HG02884 (cell line): ENCODE measurements around the gene COL2A1.
A peak's percentile ranks its signal among the peaks of the same experiment; 100 is the strongest.

Source experiments
- ATAC-seq: cut with Tn5 transposase; IDR thresholded peaks from one replicate; pipeline ENCODE4 v1.9.1; 2021; ENCODE audit warnings: mild to moderate bottlenecking, moderate library complexity; ENCODE audit not compliant: unreplicated experiment

COL2A1 gene

DNA sequence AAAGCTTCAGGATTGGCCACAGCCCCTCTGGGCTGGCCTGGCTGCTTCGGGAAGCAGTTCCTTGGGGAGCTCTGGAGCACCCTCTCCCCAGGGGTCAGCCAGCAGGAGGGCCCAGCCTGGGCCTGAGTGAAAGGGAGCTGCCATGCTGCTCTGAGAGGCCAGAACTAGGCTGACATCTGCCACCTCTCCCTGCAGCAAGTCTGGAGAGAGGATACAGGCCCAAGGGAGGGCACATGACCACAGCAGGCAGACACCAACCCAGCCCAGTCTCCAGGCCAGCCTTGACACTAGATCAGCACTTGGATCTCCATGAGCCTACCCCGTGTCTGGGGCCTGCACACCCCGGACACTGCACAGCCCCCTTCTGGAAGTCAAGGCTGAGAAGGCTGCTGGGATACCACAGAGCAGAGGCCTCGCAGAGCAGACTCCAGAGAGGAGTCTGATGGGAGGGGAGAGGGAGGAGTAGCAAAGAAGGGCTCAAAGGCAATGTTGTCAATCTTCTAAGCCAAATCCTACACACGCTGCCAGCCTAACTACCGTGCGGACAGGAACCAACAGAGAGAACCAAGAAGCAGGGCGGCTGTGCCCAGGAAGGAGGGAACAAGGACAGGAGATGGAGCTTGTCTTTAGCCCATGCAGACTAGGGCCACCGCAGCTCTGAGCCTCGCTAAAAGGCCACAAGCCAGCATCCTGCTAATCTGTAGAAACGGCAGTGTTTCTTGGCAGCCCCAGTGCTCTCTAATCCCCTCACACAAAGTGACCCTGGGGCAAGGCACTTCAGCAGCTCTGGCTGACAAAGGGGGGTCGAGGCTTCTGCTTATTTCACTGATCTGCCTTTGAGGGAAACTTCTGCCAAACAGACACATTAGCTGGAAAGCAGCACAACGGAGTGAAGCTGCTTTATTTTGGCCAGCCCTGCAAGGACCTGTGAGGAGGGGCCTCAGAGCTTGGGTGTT is 12.9 kb downstream of the COL2A1 start:
- ATAC-seq, result no peak

DNA sequence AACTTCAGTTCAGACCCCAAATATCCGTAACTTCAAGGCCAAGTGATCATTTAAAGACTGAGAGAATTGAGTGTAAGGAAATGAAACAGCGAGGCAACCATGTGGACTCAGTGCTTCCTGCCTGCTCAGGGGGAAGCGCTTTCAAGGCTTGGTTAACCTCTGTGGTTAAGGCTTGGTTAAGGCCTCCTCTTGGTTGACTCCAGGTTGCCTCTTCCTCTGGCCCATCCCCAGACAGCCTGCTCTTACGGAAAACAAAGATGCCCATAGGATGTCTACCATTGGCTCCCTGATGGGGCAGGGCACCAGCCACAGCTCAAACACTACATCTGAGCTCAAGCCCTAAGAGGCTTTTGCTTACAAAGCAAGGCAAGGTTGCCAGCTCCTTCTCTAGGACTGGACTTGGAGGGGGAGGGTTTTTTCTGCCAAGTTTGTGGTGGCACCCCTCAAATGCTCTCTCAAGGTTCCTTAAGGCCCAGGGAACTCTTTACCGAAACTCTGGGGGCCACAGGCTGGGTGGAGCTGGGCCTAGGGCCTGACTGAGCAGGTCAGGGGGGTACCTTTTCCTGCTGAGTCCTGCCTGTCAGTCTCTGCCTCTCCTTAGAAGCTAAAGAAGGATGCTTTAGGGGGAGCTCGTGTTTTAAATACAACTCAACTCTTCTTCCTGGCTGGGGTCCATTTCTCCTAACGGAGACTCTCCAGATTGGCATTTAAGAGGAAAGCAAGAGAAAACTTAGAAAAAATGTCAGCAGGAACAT is 13.7 kb downstream of the COL2A1 start:
- ATAC-seq, result peak; percentile 96

DNA sequence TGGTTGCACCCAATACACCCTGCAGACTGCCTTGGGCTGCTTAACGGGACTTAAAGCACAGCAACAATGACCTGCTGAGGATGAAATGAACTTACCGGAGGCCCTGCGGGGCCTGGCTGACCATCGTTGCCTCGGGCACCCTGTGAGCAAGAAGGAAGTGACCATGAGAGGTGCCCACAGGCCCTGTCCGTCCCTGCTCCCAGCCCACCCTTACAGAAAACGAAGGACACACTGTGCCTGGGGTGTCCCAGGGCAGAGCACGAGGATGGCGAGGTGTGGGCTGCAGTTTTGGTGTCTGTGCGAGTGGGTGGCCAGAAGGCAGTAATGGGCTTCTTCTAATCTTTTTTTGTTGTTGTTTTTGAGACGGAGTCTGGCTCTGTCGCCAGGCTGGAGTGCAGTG is 14.6 kb downstream of the COL2A1 start:
- no peak for ATAC-seq

DNA sequence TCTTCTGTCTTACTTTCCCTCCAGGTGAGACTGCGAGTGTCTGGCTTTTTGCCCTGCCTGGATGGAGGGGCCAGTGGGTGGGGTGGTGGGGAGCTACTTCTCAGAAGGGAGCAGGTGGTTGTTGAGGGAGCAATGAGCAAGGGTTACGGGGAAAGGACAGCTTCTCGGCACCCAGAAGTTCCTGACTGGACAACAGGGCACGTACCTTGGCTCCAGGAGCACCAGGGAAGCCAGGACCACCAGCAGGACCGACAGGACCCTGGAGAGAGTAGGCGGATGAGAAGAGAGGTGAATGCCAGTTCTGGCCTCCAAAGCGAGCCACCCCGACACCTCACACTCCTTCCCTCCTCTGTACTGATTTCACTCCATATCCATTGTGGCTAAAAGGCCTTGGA is 15.3 kb downstream of the COL2A1 start:
- ATAC-seq, result no peak

DNA sequence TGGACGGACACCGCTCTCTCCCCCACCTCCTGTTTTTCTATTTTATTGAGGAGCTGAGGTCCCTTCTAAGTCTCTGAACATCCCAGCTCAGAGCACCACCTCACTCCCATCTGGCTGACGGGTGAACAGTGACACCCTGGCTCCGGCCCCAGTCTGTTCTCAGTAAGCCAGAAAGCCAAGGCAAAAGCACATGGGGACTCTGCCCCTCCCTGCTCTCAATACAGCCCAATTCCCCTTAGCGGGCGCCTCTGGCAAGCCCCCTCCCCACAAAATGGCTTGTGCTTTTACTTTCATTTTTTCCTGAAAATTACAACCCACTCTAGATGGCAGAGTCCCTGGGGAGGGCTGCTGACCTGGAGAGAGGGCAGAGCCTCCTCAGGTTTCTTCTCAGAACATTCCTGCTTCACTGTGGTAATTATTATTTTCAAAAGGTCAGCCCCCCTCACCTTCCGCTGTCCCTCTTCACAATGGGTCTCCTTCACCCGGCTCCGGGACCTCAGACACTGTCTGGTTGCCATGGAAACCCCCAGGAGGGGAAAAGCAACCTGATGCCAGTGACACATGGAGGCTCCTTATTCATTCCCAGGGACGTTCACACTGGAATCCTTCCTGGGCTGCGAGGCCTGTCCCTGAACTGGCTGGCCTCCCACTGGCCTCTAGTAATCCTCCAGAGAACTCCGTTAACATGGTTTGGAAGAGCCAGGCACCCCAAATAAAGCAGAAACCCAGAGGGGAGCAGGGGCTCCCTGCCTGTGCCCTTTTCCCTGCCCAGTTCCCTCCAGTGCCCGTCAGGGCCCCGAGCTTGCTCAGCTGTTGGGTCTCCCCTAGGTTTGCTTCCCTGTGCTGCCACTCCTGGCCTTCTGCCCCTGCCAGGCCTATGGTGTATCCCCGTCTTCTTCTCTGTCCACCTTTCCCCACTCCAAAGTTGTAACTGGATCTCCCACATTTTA is 15.9 kb downstream of the COL2A1 start:
- ATAC-seq, result no peak

DNA sequence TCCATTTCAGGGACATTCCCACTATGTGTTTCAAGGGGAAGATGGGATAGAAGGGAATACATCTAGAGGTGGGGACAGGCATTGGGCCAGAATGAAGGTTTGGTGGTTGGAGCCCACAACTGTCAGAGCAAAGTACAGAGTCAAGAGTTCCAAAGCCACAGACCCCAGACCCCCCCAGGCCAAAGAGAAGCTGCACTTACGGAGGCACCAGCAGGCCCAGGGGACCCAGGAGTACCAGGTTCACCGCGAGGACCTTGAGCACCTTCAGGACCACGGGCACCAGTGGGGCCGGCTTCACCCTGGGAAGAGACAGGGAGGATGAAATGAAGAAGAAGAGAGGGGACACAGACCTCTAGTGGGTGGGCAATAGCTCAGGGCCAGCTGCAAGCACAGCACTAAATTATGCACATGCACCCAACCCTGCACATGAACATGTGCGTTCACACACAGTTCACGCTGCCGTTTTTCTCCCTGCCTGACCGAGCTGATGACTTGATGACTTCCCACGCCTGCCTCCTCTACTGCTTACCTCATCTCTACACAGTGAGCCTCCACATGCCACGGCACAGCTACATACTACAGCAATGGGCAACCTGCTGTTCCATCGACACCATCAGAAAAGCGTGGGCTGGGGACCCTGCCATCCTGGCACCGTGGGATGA is 16.7 kb downstream of the COL2A1 start:
- ATAC-seq, result no peak

DNA sequence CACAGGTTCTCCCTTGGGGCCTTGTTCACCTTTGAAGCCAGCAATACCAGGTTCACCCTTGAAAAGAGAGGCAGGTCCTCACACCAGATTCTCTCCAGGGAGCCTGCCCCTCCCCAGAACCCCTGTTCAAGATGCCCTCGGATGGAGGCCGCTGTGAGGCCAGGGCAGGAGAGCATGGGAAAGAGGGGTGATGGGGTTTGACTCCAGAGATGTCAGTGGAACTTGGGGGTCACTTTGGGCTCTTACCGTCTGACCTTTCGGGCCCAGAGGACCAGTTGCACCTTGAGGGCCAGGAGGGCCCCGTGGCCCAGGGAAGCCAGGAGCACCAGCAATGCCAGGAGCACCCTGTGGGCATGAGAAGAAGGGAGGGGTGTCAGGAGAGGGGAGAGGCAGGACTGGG is 17.4 kb downstream of the COL2A1 start:
- no peak for ATAC-seq

DNA sequence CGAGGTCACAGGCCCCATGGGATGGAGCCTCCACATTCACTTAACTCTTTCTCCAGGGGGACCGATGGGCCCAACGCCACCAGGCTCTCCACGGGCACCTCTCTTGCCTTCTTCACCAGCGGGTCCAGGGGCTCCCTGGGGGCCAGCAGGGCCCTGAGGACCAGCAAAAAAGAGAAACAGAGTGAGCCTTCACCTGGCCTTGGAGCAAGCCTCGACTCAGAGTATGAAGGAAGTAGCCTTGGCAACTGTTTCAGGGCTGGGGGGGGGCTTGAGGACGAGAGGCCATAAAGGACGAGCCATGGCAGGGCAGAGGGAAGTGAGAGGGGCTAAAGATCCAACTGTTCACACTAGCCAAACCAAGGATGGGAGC is 18.0 kb downstream of the COL2A1 start:
- ATAC-seq, result no peak

DNA sequence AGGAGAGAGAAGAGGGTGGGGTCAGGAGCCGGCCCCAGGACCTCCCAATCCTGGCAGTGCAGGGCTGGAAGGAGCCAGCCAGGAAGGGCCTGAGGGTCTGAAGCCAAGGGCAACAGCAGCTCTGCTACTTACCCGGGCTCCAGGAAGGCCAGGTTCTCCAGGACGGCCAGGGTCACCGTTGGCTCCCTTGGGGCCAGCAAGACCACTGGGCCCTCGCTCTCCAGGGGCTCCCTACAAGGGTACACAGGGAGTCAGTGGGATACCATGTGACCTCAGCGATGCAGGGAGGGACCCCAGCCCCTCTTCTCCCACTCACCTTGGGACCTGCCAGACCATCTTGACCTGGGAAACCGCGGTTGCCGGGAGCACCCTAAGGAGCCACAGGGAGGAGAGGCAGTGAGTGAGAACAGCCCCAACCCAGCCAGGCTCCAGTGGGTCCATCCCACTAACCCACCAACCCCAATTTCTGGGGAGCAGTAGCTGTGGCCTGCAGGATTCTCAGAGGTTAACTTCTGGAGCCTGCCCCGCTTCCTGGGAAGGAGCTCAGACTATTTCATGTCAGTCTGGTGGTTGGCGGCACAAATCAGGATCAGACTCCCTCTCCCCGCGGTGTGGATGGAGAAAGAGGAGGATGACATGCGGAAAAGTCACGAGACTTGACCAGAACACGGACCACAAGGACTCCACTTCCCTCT is 18.5 kb downstream of the COL2A1 start:
- ATAC-seq, result no peak

DNA sequence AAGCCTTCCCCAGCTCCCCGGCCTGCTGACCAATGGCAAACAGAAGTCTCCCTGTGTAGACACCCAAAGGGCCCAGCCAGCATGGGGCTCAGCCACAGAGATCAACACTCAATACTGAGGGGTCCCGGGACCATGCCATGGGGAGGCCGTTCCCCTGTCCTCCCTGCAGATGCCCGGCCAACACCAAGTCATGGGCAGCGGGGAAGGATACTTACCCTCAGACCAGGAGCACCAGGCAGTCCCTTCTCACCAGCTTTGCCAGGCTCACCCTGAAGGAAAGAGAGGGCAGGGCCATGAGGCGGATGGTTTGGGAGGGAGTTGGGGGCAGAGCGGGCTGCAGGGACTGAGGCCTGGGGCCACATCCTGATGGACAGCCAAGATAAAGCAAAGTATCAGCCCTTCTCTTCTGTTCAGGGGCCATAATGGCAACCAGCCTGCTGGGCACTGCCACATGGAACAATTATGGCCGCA is 19.9 kb downstream of the COL2A1 start:
- no peak for ATAC-seq

DNA sequence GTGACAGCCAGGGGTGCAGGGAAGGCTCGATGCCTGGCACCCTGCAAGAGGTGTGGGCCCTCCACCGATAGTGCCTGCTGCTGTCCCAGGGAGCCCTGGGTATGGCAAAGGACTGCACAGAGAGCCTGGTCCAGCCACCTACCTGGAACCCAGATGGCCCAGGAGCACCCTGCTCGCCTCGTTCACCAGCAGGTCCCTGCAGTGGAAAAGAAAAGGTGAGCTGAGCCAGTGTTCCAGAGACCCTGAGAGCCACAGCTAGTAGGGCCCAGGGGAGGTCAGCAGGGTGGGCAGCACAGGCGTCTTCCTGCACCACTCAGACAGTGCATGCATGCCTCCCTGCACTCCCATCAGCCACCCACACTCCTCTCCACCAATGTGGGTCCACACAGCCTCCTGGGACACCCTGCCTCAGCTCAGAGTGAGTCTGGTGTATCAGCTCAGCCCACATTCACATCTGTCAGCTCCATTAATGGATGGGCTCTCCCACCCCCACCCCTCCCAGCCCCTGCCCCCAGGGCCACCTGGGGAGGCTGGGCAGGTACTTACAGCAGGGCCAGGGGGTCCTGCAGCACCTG is 20.6 kb downstream of the COL2A1 start:
- no peak for ATAC-seq

DNA sequence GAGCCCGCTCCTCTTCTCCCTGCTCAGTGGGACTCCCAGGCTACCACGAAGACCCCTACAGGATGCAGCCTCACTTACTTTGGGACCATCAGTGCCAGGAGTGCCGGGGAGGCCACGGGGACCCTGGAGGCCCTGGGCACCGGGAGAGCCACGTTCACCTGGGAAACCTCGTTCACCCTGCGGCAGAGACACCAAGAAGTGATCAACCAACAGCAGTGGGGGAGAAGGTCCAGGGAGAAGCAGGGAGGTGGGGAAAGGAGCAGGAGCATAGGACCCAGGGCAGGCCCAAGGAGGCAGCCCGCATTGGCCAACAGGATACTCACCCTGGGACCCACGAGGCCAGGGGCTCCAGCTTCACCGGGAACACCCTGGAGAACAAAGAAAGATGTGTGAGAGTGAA is 21.5 kb downstream of the COL2A1 start:
- no peak for ATAC-seq

DNA sequence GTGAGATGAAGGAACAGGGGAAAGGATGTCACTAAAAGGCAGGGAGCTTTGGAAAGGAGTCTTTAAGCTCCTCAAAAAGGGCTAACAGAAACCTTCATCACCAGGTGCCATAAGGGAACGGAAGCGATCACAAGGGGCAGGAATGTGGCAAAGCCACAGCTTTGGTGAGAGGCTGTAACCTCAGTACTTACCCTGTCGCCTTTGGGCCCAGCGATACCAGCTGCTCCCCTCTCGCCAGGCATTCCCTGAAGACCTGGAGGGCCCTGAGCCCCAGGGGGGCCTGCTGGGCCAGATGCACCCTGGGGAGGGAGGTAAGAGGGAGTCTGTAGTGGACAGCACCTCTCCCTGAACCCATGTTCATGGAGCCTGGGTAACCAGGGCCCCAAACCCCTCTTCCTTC is 22.0 kb downstream of the COL2A1 start:
- no peak for ATAC-seq

DNA sequence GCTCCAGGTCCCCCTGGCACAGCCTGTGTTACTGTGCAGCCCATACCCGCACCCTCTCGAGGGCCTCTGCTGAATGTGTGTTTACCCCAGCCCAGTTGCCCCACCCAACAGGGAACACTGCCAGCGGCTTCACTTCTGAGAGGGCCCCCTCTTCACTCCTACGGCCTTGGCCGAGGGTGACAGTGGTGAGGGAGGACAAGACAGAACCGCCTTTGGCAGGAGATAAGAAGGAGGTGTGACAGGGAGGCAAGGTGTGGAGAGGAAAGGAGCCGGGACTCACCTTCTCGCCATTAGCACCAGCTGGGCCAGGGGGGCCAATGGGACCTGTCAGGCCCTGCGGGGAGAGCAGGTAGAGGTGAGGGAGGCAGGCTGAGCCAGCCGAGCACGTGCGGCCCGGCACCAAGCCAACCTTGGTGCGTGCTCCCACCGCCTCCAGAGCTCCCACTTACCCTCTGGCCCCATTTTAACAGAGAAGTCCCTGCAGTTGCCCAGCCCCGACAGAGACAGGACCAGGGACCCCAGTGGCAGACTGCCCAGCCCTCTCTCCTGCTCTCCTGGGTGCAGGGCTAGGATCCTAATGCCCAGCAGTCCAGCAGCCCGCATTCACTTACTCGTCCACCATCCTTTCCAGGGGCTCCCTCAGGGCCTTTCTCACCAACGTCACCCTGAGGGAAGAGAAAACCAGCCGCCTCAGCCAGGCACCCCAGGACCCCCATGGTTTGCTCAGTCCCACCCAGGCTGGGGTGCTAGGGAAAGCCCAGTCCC is 22.6 kb downstream of the COL2A1 start:
- no peak for ATAC-seq

DNA sequence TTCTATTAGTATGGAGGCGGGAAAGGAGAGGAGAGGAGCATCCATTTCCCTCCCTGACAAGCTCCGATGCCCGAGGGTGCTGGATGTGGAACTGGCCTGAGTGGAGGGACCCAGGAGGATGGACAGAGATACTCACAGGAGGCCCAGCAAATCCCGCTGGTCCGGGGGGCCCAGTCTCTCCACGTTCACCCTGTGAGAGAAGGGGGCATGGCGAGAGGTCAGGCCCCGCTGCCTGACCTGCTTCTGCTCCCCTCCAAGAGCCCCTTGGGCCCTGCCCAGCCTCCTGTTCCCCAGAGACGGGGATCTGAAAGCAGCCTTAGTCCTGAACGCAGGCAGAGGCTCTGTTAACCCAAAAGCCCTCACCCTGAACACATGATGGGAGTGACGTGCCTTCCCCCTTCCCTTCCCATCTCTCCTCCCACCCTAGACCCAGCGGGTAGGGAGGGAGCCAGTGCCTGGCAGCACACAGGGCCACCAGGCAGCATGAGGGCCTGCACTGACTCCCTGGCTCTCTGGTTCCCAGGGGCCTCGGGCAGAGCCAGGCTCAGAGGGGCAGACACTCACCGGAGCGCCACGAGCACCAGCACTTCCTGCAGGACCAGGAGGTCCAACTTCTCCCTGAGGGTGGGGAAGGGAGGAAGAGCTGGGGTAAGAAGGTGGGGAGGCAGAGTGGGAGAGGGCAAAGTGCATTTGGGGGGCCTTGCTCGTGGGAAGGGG is 23.3 kb downstream of the COL2A1 start:
- ATAC-seq, result no peak

DNA sequence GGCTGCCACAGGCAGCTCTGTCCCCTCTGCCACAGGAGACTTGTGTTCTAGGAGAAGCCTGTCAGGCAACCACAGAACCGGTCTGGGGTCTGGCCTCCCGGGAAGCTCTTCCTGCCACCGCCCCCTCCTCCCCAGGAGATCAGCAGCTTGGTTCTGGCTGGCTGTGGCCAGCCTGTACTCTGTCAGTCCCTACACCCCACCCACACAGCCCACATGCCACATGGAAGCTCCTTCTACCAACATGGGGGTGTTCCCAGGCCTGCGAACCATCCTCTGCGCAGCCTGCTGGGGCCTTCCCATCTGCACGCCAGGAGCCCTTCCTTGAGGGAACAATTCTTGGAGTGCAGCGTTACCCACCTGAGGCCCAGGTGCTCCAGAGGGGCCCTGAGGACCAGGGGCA is 24.1 kb downstream of the COL2A1 start:
- ATAC-seq, result no peak

DNA sequence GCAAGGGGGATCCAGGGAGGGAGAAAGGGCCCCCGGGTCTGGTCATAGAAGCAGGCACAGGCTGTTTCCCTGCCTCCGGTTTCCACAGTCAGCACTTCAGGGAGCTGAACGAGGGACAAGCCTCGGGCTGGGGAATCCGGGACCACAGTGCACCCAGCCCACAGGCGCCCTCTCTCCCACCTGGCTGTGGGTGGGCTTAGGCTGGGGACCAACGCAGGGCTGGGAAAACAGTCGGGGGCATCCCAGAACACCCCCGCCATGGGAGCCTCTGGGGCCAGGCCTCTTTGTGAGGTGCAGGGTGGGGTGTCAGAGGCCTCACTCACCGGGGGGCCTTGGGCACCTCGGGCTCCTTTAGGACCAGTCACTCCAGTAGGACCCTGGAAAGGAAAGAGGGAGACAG is 24.6 kb downstream of the COL2A1 start:
- ATAC-seq, result no peak

DNA sequence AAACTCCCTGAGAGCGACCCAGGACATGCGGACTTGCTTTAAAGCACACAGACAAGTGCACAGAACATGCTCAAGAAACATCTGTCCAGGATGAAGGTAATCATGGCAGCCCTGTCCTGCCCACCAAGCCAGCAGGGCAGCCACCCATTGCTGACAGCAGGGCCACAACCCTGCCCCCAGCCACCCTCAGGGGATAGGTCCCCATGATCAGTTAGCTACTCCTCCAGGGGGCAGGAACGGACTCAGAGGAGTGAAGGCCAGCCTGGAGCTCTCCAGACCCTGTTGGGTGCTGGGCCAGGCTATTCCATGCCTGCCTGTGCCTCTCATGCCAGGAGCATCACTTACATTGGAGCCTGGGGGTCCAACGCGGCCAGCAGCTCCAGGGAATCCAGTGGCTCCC is 25.1 kb downstream of the COL2A1 start:
- ATAC-seq, result no peak
